Measurements from ENCODE around the gene SMAD3.

The SMAD3 gene

DNA sequence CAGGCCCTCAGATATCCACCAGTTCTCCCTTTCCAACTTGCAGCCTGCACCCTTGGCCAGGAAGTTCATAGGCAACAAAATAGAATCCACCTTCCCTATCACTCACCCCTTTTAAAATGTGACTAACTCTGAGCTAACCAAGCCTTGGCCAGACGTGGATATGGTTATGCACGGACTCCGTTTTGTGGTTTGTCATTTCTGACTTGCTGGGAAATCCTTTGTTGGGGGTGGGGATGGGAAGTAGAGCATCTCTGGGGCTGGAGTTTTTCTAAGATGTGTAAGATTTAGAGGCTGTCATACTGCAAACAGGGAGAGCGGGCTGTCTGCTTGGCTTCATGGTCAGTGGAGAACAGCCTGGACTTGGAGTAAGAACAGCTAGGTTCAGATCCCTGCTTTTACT is 62.6 kb downstream of the SMAD3 start:
- TF ChIP-seq POLR2A (IDR thresholded peaks at IDR 0.05; ENCODE audit: low read length) (no peak), GATA1 (IDR thresholded peaks at IDR 0.05; ENCODE audit: low read depth, low read length) (no peak)
- no peak for DNase-seq

DNA sequence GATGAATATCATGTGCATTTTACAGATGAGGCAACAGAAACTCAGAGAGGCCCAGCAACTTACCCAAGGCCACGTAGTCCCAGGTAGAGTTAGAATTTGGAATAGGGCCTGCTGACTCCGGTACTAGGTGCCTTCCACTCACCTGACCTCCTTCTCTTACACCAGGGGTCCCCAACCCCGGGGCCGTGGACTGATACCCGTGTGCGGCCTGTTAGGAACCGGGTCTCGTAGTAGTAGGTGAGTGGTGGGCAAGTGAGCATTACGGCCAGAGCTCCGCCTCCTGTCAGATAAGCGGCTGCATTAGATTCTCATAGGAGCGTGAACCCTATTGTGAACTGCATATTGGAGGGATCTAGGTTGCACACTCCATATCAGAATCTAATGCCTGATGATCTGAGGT is 64.8 kb downstream of the SMAD3 start:
- TF ChIP-seq POLR2A (IDR thresholded peaks at IDR 0.05; ENCODE audit: low read length) = no peak

DNA sequence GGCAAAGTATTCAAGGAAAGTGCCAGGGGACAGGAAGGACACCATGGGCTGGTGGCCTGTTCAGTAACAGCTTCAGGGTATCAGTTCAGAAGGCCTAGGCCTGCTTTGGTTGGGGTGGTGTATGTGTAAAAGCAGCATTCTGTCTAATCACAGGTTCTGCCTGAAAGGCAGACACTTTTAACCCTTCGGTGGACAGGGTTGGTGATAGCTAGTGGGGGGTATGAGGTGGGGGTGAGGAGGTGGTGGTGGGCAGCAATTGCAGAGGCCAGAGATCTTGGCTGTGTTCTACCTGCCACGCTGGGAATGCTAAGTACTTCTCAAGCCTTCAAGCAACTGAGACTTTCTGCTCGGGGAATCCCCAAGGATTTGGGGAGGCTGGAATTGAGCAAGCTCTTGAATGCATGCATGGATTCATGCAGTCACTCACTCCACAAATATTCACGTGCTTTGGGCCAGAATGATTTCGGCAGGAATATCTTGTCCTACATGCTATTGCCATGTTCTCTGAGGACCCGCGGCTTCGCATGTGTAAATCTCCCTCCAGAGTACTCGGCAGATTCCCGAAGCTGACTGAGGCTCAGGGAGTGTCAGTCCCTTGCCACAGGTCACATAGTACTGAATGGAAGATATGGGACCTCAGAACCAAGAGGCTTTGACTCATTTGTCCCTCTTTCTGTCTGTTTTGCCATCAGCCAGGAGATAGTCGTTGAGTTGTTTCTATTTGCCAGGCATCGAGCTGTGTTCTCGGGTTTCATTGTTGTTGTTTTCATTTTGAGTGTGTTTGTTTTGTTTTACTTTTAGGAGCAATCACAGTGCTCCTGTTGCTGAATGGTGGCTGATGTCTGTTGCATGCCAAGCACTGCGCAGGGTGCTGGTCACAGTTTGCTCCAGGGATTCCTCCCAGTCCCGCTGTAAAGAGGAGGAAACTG is 65.5 kb downstream of the SMAD3 start:
- TF ChIP-seq POLR2A (IDR thresholded peaks at IDR 0.05; ENCODE audit: low read length) (no peak), GATA1 (IDR thresholded peaks at IDR 0.05; ENCODE audit: low read depth, low read length) (no peak)
- no peak for DNase-seq

More for the DNA sequence above, 64.8 kb downstream of the SMAD3 start:
- DNase-seq = no peak

DNA sequence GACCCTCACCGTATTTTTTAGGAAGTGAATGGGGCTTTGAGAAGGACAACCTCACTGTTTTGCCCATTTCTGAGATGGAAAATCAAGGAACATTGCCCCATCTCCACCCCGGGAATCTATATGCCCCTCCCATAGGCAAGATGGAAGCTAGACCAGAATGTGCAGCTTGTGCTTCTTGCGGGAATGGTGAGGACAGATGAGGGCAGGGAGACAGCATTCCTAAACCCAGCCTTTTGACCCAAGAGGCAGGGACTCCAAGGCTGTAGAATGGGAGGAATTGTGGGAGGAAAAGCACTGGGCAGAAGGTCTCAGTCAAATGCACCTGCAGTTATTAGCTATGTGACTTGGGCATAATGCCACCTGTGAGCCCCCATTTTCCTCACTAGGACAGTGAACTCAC is 66.9 kb downstream of the SMAD3 start:
- no peak for TF ChIP-seq GATA1 (IDR thresholded peaks at IDR 0.05; ENCODE audit: low read depth, low read length)
- no peak for TF ChIP-seq POLR2A (IDR thresholded peaks at IDR 0.05; ENCODE audit: low read length)
- no peak for DNase-seq

DNA sequence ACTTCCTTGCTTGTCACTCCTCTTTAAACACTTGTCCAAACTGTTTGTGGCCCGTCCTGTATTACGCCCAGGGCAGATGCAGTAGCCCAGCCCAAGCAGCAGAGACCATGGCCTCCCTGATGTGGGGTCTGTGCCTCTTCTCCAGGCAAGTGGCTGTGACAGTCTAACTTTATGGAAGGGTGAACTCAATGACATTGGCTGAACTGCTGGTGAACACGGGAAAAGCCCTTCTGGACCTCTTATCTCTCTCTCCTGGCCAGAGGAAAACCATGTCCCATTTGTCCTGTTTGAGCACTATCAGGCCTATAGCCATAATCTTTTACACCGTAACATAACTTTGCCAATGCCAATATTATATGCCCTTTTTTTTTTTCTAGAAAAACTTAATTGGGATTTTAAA is 67.6 kb downstream of the SMAD3 start:
- no peak for DNase-seq
- TF ChIP-seq POLR2A (IDR thresholded peaks at IDR 0.05; ENCODE audit: low read length) = no peak
- no peak for TF ChIP-seq GATA1 (IDR thresholded peaks at IDR 0.05; ENCODE audit: low read depth, low read length)

DNA sequence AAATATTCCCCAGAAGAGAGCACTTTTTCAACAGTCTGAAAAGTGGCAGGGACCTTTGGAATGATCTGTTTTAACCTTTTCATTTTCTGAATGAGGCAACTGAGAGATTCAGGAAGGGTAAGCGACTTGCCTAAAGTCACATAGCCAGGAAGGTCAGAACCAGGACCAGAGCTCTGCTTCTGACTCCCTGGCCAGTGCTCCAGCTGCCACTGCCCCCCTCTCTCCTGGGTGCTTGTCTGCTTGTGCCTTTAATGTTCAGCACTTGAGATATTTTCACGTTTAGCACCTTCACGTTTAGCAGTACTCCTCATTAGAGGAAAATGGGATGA is 68.3 kb downstream of the SMAD3 start:
- no peak for TF ChIP-seq GATA1 (IDR thresholded peaks at IDR 0.05; ENCODE audit: low read depth, low read length)
- TF ChIP-seq POLR2A (IDR thresholded peaks at IDR 0.05; ENCODE audit: low read length) = no peak
- DNase-seq = no peak

DNA sequence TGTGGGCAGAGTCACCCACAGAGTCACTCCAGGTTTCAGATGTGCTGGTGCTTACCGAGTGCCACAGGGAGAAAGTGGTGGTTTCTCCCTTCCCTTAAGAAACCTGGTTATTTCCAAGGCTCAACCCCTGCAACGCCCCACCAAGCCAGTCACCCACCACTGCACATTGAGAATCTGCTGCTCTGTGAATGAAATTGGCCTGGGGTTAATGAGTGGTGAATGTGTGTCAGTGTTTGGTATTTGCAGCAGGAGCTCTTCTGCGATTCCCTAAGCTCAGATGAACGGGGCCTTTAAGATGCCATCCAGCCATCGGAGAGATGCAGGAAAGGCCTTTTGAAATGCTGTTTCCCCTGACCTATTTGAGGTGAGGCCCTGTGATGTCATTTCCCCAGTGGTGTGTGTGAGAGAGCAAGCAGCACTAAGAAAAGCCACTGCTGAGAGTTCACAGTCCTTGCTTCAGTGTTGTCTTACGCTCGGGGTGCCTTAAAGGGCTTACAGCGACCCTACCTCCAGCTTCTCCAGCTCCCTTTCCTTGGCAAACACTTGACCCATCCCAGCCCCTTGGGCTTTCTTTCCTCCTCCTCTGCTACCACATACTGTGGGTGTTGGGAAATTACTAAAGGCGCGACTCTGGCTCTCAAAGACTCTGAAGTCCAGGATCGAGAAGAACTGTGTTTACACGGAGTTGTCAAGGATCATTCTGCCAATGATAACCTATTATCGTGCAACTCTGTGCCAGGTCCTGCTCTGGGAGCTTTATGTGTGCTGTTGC is 68.9 kb downstream of the SMAD3 start:
- DNase-seq = no peak
- TF ChIP-seq POLR2A (IDR thresholded peaks at IDR 0.05; ENCODE audit: low read length) (no peak), GATA1 (IDR thresholded peaks at IDR 0.05; ENCODE audit: low read depth, low read length) (no peak)

DNA sequence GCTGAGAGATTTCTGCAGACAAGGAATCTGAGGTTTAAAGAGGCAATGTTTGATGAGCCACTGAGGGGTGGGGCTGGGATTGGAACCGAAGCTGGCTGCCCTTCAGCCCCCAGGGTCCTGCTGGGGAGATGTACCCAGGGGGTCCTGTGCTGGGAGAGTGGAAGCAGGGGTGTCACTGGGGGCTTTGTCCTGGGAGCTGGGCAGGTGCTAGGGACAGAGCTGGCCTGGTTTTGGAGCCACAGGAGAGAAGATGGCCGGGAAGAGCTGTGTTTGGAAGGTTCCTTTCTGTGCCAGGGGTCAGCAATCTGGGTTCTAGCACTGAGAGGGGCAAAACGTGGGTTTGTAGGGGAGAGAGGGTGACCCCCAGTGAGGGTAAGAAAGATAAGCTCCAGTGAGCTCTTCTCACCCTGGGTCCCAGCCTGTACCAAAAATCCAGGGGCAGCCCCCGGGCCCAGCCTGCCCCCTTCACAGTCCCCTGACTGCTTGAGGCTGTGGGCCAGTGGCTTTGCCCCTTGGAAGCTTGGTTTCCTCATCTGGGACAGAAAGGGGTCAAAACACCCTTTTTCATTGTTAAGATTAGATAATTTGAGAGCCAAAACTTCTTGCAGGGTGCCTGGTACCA is 69.6 kb downstream of the SMAD3 start:
- TF ChIP-seq GATA1 (IDR thresholded peaks at IDR 0.05; ENCODE audit: low read depth, low read length) (no peak), POLR2A (IDR thresholded peaks at IDR 0.05; ENCODE audit: low read length) (no peak)
- DNase-seq = no peak

DNA sequence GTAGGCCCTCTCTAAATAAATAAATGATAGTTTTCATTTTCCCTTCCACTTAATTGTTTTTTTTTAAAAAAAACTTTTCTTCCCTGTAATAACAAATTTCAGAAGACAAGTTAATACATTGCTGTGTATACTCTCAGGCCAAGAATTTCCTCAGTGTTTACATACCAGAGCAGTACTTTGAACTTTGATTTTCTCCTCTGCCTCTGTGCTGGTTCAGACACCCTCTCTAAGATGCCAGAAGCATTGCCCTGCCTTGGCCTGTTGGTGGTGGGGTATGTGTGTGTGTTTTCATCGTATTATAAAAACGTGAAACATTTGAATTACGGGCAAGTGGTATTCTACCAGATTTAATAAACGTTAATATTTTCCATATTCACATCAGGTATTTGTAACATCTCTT is 70.1 kb downstream of the SMAD3 start:
- TF ChIP-seq POLR2A (IDR thresholded peaks at IDR 0.05; ENCODE audit: low read length) (no peak), GATA1 (IDR thresholded peaks at IDR 0.05; ENCODE audit: low read depth, low read length) (no peak)
- DNase-seq = no peak

DNA sequence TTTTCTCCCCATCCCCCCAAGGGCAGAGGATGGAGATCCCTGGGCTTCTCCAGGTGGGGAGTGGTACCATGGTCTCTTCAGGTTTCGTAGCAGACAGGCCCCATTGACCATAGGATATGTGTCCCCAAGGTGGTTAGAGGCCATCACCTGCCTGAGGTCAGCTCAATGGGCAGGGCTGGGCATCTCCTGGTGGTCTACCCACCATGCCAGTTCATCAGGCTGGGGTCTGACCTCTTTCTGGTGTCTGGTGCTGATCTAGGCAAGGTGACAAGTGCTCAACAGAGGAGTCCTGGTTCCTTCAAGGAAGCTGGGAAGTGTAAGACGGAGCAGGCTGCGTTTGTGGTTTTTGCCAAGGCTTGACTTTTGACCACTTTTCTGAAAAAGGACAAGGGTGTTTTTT is 71.4 kb downstream of the SMAD3 start:
- TF ChIP-seq POLR2A (IDR thresholded peaks at IDR 0.05; ENCODE audit: low read length) = no peak
- TF ChIP-seq GATA1 (IDR thresholded peaks at IDR 0.05; ENCODE audit: low read depth, low read length) = no peak

DNA sequence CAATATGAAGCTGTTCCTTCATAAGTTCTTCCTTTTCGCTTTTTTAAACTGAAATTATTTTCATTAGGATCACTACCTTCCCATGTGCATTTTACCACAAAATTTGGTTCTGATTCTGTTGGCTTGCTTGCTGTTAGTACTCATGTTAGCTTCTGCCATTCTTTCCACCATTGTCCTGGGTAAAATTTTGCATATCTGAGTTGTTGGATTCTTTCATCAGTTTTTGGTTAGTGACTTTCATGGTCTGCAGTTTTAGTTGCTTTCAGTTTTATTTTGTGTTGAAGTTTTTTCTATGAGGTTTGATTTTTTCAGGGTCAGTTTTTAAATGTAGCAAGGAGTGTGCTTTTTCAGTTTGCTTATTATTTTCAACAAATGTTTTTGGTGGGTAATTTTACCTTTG is 71.9 kb downstream of the SMAD3 start:
- DNase-seq = no peak
- TF ChIP-seq GATA1 (IDR thresholded peaks at IDR 0.05; ENCODE audit: low read depth, low read length) = no peak
- no peak for TF ChIP-seq POLR2A (IDR thresholded peaks at IDR 0.05; ENCODE audit: low read length)

More for the DNA sequence above, 71.4 kb downstream of the SMAD3 start:
- no peak for DNase-seq

DNA sequence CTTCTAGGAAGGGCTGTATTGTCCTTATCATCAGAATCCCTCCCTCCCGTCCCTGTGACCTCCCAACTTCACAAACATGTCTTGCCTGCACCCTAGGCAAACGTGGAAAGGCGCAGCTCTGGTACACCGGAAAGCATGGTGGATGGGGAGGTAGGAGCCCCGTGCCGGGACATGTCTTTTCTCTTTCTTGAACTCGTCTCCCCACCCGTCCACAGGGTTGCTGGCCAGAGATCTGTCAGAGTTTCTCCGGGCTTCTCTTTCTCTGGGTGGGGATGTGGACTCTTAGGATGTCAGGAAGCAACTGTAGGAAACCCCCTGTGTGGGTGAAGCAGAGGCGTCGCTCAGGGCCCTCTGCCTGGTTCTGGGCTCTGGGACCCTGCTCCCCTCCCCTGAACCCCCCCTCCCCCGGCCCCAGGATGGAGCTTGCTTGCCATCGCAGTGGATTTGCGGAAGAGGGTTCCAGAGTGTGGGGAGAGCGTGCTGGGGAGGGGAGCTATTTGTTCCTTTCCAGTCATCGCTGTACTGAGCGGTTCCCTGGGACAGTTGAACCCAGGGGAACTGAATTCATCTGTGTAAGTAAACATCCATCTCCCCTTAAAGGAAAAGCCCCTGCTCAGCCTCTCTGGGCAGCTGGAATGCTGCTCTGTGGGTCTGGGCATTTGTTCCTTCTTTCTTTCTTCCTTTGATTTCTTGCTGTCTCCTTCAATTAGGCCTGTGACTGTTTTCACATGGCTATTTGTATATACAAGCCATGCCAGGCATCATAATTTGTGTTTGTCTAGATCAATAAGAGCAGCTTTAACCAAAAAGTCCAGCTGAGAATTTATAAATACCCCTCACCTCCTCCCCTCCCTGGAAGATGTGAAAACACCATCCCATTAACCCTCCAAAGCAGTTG is 72.8 kb downstream of the SMAD3 start:
- TF ChIP-seq GATA1 (IDR thresholded peaks at IDR 0.05; ENCODE audit: low read depth, low read length) = no peak
- no peak for TF ChIP-seq POLR2A (IDR thresholded peaks at IDR 0.05; ENCODE audit: low read length)

More for the DNA sequence above, 72.8 kb downstream of the SMAD3 start:
- no peak for DNase-seq

All from erythroblast (primary cell).